GM21367 (cell line): ENCODE results near the gene CXCR6.

Experiments
- ATAC-seq: cut with Tn5 transposase; IDR thresholded peaks from one replicate; pipeline ENCODE4 v1.9.1; 2021; ENCODE audit not compliant: unreplicated experiment

Gene CXCR6

GRCh38 chr3:45921158-45922038 is 21.9 kb upstream of the CXCR6 start:
- no peak for ATAC-seq

GRCh38 chr3:45922039-45922326 is 21.3 kb upstream of the CXCR6 start:
- no peak for ATAC-seq

- ATAC-seq, result no peak
Measured at GRCh38 chr3:45922950-45923590, 20.2 kb upstream of the CXCR6 start.

GRCh38 chr3:45923755-45924154 is 19.5 kb upstream of the CXCR6 start:
- no peak for ATAC-seq

GRCh38 chr3:45927881-45928280 is 15.4 kb upstream of the CXCR6 start:
- ATAC-seq, result no peak

GRCh38 chr3:45929042-45929679 is 14.1 kb upstream of the CXCR6 start:
- ATAC-seq, result no peak

GRCh38 chr3:45931496-45931895 is 11.8 kb upstream of the CXCR6 start:
- ATAC-seq, result no peak

GRCh38 chr3:45932112-45932511 is 11.2 kb upstream of the CXCR6 start:
- no peak for ATAC-seq

GRCh38 chr3:45933591-45933990 is 9.7 kb upstream of the CXCR6 start:
- no peak for ATAC-seq

- no peak for ATAC-seq
Measured at GRCh38 chr3:45936261-45936660, 7.0 kb upstream of the CXCR6 start.

- ATAC-seq, result no peak
Measured at GRCh38 chr3:45937206-45938042, 5.8 kb upstream of the CXCR6 start.

GRCh38 chr3:45938043-45938435 is 5.2 kb upstream of the CXCR6 start:
- ATAC-seq, result no peak

GRCh38 chr3:45938864-45939263 is 4.4 kb upstream of the CXCR6 start:
- no peak for ATAC-seq

- ATAC-seq, result no peak
Measured at GRCh38 chr3:45939341-45939771, 3.9 kb upstream of the CXCR6 start.

- no peak for ATAC-seq
Measured at GRCh38 chr3:45940004-45940780, 3.1 kb upstream of the CXCR6 start.

- ATAC-seq, result no peak
Measured at GRCh38 chr3:45940781-45941365, 2.4 kb upstream of the CXCR6 start.

GRCh38 chr3:45942051-45942825 is 1.0 kb upstream of the CXCR6 start:
- ATAC-seq, result no peak

- ATAC-seq, result no peak
Measured at GRCh38 chr3:45944830-45945620, 1.8 kb downstream of the CXCR6 start.

GRCh38 chr3:45946307-45946706 is 3.0 kb downstream of the CXCR6 start:
- ATAC-seq, result no peak
